Body of pancreas (tissue), 4 donors: ENCODE results near the gene LILRA1. TPM values are rescaled to one million over a fixed set of nuclear protein-coding genes. Genes with fewer than 3 reads are reported as not detected.
"Not testable (repeated sequence)": the region's sequence is repeated elsewhere in the genome, so short reads cannot be mapped to it uniquely, and the experiment has no call there.

Source experiments
- ATAC-seq: fragments of 150-250 bp; one replicate; pipeline ENCODE4 v1.9.1; 2016
- DNase-seq, 4 donors: peaks; one replicate each; pipeline ENCODE4 v3.0.0-alpha.2; 2019
- H3K27ac ChIP-seq, 4 donors: fragments of 200-600 bp; sonication (generic); 1 replicate in 3 of 4; 2 replicates in 1 of 4; pipeline versions ENCODE4 v1.5.1 to v1.6.1; 2016 to 2019; ENCODE audit warnings: mild to moderate bottlenecking in 1 of 4, mixed read lengths in 1 of 4, moderate library complexity in 1 of 4
- H3K27me3 ChIP-seq, 2 donors: fragments of 200-600 bp; sonication (generic); one replicate each; pipeline ENCODE4 v1.6.0; 2016; ENCODE audit warnings: mild to moderate bottlenecking in 1 of 2
- H3K36me3 ChIP-seq, 2 donors: fragments of 200-600 bp; sonication (generic); replicated peaks in 1 of 2; 2 replicates each; pipeline ENCODE4 v1.5.1; 2016; ENCODE audit warnings: low read depth in 2 of 2; ENCODE audit not compliant: insufficient read depth in 1 of 2
- H3K4me1 ChIP-seq: fragments of 200-600 bp; sonication (generic); one replicate; pipeline ENCODE4 v1.6.0; 2016
- H3K4me3 ChIP-seq, 2 donors: fragments of 200-600 bp; sonication (generic); 1 replicate in 1 of 2; 2 replicates in 1 of 2; pipeline ENCODE4 v1.5.1; 2016 to 2019
- H3K9me3 ChIP-seq, 3 donors: fragments of 200-600 bp; sonication (generic); 1 replicate in 2 of 3; 2 replicates in 1 of 3; pipeline ENCODE4 v1.5.1; 2016
- CTCF ChIP-seq, 7 experiments: fragments of 450-650 bp in 4 of 7; fragments of 200-600 bp in 3 of 7; sonication (generic) in 3 of 7; IDR thresholded peaks; one replicate each; pipeline ENCODE4 v1.5.1; 2016 to 2019; ENCODE audit warnings: antibody characterized with exemption in 7 of 7
- POLR2A ChIP-seq, 3 donors: fragments of 450-650 bp; IDR thresholded peaks; one replicate each; pipeline ENCODE4 v1.6.1; 2016; ENCODE audit warnings: antibody characterized with exemption in 3 of 3, mild to moderate bottlenecking in 2 of 3
- WGBS, 2 donors: methylation state at CpG; one replicate each; pipeline ENCODE4 v1.1.5; 2017; 5-methylcytosine and 5-hydroxymethylcytosine counted together
- intact Hi-C: fragments of 100-400 bp; cut with DNase I; formaldehyde crosslinking; loops from one replicate; pipeline ENCODE4 v1.15.1; 2023
- total RNA-seq, 2 donors: library from RNA; depleted of rRNA; stranded (reverse); fragments of >200 nt; gene quantifications; one replicate each; pipeline ENCODE4 v1.1.0, GENCODE V29; 2016

The LILRA1 gene
- total RNA-seq, 2 donors from 2014 or later: 0.26 TPM; not detected in 1

DNA sequence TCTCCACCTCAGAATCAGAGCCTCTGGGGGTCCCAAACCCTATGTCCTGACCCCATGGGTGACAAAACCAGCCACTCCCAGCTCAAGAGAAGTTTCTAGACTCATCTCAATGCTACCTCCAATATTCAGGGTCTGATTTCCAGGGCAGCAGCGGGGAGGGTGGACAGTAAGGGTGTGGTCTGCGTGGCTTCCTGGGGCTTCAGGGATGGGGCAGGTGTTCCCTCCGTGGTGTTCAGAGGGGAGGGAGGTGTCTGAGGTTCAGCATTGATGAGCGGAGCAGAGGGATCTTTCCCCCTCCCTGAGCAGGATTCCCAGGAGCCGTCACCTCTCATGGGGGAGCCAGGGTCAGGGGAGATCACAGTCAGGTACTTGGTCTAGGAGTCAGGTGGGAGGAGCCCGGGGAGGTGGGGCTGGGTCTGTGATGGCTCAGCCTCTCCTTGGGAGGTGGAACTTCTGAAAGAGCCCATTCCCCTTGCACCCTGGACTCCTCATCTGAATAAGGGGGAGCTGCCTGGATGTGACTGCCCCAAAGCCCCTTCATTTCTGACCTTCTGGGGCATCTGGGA is 16.9 kb upstream of the LILRA1 start:
- no peak for TF ChIP-seq CTCF (IDR thresholded peaks at IDR 0.05)
- no peak for TF ChIP-seq POLR2A (IDR thresholded peaks at IDR 0.05)
- WGBS, 2 donors: 48 to 58% methylated on average over 6 of the region's 6 CpGs
- Histone ChIP-seq H3K27ac (no peak overlapping the region), H3K9me3 (no peaks in the 10 kb centered on the region), H3K4me1 (no peaks in the 10 kb centered on the region), H3K36me3 (no peaks in the 10 kb centered on the region), H3K27me3 (no peaks in the 10 kb centered on the region), H3K4me3 (no peak overlapping the region)
- DNase-seq (no peak), ATAC-seq (no peak)
- intact Hi-C loops: loop anchor here (2.0 kb wide), 1 partner anchor 282 kb away; no protein-coding TSS in a partner anchor

DNA sequence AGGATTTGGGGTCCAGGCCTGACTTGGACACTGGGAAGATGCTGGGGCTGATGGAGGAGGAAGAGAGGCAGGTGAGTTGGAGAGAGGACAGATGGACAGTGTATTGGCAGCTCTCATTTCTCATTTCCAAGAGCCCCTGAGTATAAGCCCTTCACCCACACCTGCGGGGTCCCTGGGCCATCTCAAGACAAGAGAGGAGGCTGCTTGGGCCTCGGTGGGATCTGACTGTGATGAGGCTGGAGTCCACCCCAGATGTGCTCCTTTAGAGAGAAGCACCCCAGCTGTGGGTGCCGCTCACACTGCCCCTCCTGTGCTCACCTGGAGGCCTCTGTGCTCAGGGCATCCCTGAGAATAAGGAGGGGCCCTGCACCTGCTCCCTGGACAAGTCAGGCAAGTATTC is 16.1 kb upstream of the LILRA1 start:
- TF ChIP-seq CTCF (IDR thresholded peaks at IDR 0.05): no peak
- no peak for TF ChIP-seq POLR2A (IDR thresholded peaks at IDR 0.05)
- no peak overlapping the region for H3K4me3 ChIP-seq
- no peaks in the 10 kb centered on the region for H3K36me3 ChIP-seq
- no peaks in the 10 kb centered on the region for H3K4me1 ChIP-seq
- ATAC-seq (no peak), DNase-seq (no peak)
- WGBS, 2 donors: 43 to 49% methylated on average over 3 of the region's 3 CpGs
- no peaks in the 10 kb centered on the region for H3K9me3 ChIP-seq
- no peak overlapping the region for H3K27ac ChIP-seq
- intact Hi-C loops: loop anchor here (2.0 kb wide), 1 partner anchor 283 kb away; no protein-coding TSS in a partner anchor
- no peaks in the 10 kb centered on the region for H3K27me3 ChIP-seq

- ATAC-seq, DNase-seq, H3K9me3 ChIP-seq, intact Hi-C loops, H3K4me3 ChIP-seq, H3K27ac ChIP-seq, H3K36me3 ChIP-seq, H3K4me1 ChIP-seq, H3K27me3 ChIP-seq: not testable (repeated sequence)
- WGBS, 2 donors: 69 to 76% methylated on average over 5 of the region's 5 CpGs
Measured at GRCh38 chr19:54578268-54578667, 15.2 kb upstream of the LILRA1 start.

- Histone ChIP-seq H3K4me1 (no peaks in the 10 kb centered on the region), H3K36me3 (no peaks in the 10 kb centered on the region), H3K9me3 (no peaks in the 10 kb centered on the region), H3K27me3 (no peaks in the 10 kb centered on the region), H3K27ac (no peak overlapping the region), H3K4me3 (no peak overlapping the region)
- DNase-seq (no peak), ATAC-seq (no peak)
- WGBS, 2 donors: 34 to 50% methylated on average over 3 to 5 of the region's 5 CpGs
- intact Hi-C loops: loop anchor here (2.0 kb wide), 1 partner anchor 306 kb away; the partner anchor contains the start of gene LILRB2
- TF ChIP-seq CTCF (IDR thresholded peaks at IDR 0.05) (no peak), POLR2A (IDR thresholded peaks at IDR 0.05) (no peak)
Measured at GRCh38 chr19:54586397-54586796, 7.0 kb upstream of the LILRA1 start.

- Histone ChIP-seq H3K9me3 (no peaks in the 10 kb centered on the region), H3K27me3 (no peaks in the 10 kb centered on the region), H3K36me3 (no peaks in the 10 kb centered on the region), H3K4me3 (no peak overlapping the region), H3K4me1 (no peaks in the 10 kb centered on the region), H3K27ac (no peak overlapping the region)
- no peak for DNase-seq
- intact Hi-C loops: loop anchor here (2.0 kb wide), 1 partner anchor 306 kb away; the partner anchor contains the start of gene LILRB2
- no peak for ATAC-seq
- 50 to 52% methylated on average over 7 of the region's 7 CpGs for WGBS, 2 donors
- no peak for TF ChIP-seq CTCF (IDR thresholded peaks at IDR 0.05)
- TF ChIP-seq POLR2A (IDR thresholded peaks at IDR 0.05): no peak
Measured at GRCh38 chr19:54587026-54587425, 6.4 kb upstream of the LILRA1 start.

GRCh38 chr19:54593931-54594626 is 647 bp downstream of the LILRA1 start:
- not testable (repeated sequence) for ATAC-seq
- peak overlapping the region in 1 of 4 donors; percentile 25 for H3K27ac ChIP-seq

More at GRCh38 chr19:54593931-54594626, 647 bp downstream of the LILRA1 start:
- H3K36me3 ChIP-seq, H3K4me1 ChIP-seq, H3K27me3 ChIP-seq, DNase-seq, H3K9me3 ChIP-seq, H3K4me3 ChIP-seq, intact Hi-C loops: not testable (repeated sequence)
- 42 to 67% methylated on average over 3 to 8 of the region's 9 CpGs for WGBS, 2 donors
